MCF 10A (cell line): Measurements from ENCODE around the gene TBC1D10A. TPM values are rescaled to one million over a fixed set of nuclear protein-coding genes. Genes with fewer than 3 reads are reported as not detected.

Experiments
- BruUV-seq: library from RNA; stranded (reverse); fragments of 400-500 nt; replicated peaks from 2 replicates; lab custom pipeline; 2021; lab: Mats Ljungman, UMichigan
- CTCF ChIA-PET: fragments of 300-600 bp; sonication (Branson Sonifier 250); formaldehyde crosslinking; extraction: SDS; loops from one replicate; lab custom pipeline; 2021; ENCODE audit warnings: antibody characterized with exemption, inconsistent platforms; lab: Yijun Ruan, JAX
- POLR2A ChIA-PET: fragments of 300-600, 350-650 bp; sonication (Branson Sonifier 250); formaldehyde crosslinking; extraction: SDS; loops from one replicate; lab custom pipeline; 2020; ENCODE audit warnings: antibody characterized with exemption, inconsistent platforms; lab: Yijun Ruan, JAX
- DNase-seq: peaks from one replicate; pipeline ENCODE4 v3.0.0-alpha.2; 2018; ENCODE audit not compliant: unreplicated experiment
- H3K27ac Mint-ChIP-seq: one replicate; pipeline ENCODE4 v1.8.0; 2022; ENCODE audit warnings: mild to moderate bottlenecking, low read depth, mixed read lengths; ENCODE audit not compliant: unreplicated experiment
- H3K27me3 Mint-ChIP-seq: one replicate; pipeline ENCODE4 v1.8.0; 2022; ENCODE audit warnings: mixed read lengths; ENCODE audit not compliant: insufficient read depth, unreplicated experiment
- H3K36me3 Mint-ChIP-seq: one replicate; pipeline ENCODE4 v1.8.0; 2022; ENCODE audit warnings: mild to moderate bottlenecking, moderate library complexity, mixed read lengths; ENCODE audit not compliant: insufficient read depth, unreplicated experiment
- H3K4me1 Mint-ChIP-seq: one replicate; pipeline ENCODE4 v1.8.0; 2022; ENCODE audit warnings: mixed read lengths; ENCODE audit not compliant: insufficient read depth, unreplicated experiment
- H3K4me3 Mint-ChIP-seq: one replicate; pipeline ENCODE4 v1.8.0; 2022; ENCODE audit warnings: mild to moderate bottlenecking, moderate library complexity, mixed read lengths; ENCODE audit not compliant: unreplicated experiment
- H3K9me3 Mint-ChIP-seq: one replicate; pipeline ENCODE4 v1.8.0; 2022; ENCODE audit warnings: mixed read lengths; ENCODE audit not compliant: unreplicated experiment
- intact Hi-C: fragments of 100-400 bp; cut with micrococcal nuclease; formaldehyde crosslinking; loops from 2 replicates; pipeline ENCODE4 v1.14.1; 2022
- total RNA-seq: library from RNA; stranded (reverse); gene quantifications from 2 replicates; pipeline ENCODE4 v1.2.3, GENCODE V29; 2022
- TF ChIP-seq, protein P1 (sequence below): fragments of 200-600 bp; IDR thresholded peaks from one replicate; pipeline ENCODE4 v1.8.0; 2022; ENCODE audit warnings: antibody characterized with exemption, mild to moderate bottlenecking; ENCODE audit not compliant: unreplicated experiment

TBC1D10A gene
- total RNA-seq, 1 experiment from 2014 or later: 11.1 TPM

DNA sequence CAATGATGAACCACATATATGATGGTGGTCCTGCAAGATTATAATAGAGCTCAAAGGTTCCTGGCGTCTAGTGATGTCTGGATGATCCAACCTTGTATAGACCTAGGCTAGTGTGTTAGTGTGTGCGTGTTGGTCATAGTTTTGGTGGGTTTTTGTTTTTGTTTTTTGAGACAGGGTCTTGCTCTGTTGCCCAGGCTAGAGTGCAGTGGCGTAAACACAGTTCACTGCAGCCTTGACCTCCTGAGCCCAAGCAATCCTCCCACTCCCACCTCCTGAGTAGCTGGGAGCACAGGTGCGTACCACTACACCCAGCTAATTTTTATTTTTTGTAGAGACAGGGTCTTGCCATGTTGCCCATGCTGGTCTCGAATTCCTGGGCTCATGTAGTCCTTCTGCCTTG lies 46.8 kb downstream of the TBC1D10A start:
- intact Hi-C loops: no loop called here
- TF ChIP-seq, protein P1, sequence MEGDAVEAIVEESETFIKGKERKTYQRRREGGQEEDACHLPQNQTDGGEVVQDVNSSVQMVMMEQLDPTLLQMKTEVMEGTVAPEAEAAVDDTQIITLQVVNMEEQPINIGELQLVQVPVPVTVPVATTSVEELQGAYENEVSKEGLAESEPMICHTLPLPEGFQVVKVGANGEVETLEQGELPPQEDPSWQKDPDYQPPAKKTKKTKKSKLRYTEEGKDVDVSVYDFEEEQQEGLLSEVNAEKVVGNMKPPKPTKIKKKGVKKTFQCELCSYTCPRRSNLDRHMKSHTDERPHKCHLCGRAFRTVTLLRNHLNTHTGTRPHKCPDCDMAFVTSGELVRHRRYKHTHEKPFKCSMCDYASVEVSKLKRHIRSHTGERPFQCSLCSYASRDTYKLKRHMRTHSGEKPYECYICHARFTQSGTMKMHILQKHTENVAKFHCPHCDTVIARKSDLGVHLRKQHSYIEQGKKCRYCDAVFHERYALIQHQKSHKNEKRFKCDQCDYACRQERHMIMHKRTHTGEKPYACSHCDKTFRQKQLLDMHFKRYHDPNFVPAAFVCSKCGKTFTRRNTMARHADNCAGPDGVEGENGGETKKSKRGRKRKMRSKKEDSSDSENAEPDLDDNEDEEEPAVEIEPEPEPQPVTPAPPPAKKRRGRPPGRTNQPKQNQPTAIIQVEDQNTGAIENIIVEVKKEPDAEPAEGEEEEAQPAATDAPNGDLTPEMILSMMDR: no peak
- ChIA-PET POLR2A (interaction anchor here (0.9 to 2.4 kb wide), 3 partner anchors 8 to 48 kb away, joined by 5 to 6 read pairs (median 5); no protein-coding TSS in a partner anchor), CTCF (interaction anchor here (0.8 to 2.1 kb wide), 8 partner anchors 8 to 475 kb away, joined by 3 to 12 read pairs (median 6); partner anchors contain the start of gene CASTOR1)
- Mint-ChIP-seq H3K4me1 (peaks cover 29% of the 10 kb centered on the region), H3K27ac (no peak overlapping the region), H3K9me3 (no peaks in the 10 kb centered on the region), H3K27me3 (no peaks in the 10 kb centered on the region), H3K4me3 (no peak overlapping the region), H3K36me3 (no peaks in the 10 kb centered on the region)
- no peak for DNase-seq
- no TSS peak for BruUV-seq

DNA sequence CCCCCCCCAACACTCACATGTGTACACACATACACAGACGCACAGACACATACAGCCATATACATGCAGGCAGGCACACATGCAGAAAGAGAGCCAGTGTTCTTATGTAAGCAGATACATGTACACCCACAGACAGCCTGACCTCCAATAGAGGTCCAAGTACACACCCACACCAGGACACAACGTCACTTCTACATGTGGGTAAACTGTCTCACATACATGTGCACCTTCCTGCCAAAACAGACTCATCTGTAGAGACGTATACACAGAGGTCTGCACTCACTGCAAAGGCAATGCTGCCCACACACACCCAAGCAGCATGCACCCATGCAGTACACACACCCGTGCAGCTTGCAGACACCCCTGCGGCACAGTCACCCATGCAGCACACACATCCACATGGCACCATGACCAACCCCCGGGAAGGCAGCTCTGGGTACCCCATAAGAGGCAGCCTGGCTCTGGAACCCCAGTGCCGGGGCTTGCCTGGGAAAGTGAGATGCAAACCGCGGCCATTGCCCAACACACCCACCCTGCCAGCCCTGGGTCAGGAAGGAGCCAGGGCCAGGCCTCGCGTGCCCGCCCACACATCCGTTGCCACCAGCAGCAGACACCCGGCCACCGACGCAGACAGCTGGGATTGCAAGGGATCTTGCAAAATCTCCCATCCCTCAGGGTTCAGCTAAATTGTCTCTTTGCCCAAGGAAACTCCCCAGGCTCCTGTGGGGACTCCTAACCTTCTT lies 47.5 kb downstream of the TBC1D10A start:
- no peaks in the 10 kb centered on the region for H3K36me3 Mint-ChIP-seq
- POLR2A ChIA-PET: interaction anchor here (0.6 to 2.4 kb wide), 4 partner anchors 9 to 119 kb away, joined by 3 to 6 read pairs (median 4); no protein-coding TSS in a partner anchor
- peaks cover 26% of the 10 kb centered on the region for H3K4me1 Mint-ChIP-seq
- no peaks in the 10 kb centered on the region for H3K9me3 Mint-ChIP-seq
- peak; percentile 83 for DNase-seq
- CTCF ChIA-PET: interaction anchor here (0.7 to 1.8 kb wide), 4 partner anchors 9 to 171 kb away, joined by 4 to 12 read pairs (median 6); partner anchors contain the start of gene CASTOR1
- intact Hi-C loops: no loop called here
- H3K27ac Mint-ChIP-seq: no peak overlapping the region
- TF ChIP-seq, protein P1: no peak
- H3K4me3 Mint-ChIP-seq: no peak overlapping the region
- H3K27me3 Mint-ChIP-seq: no peaks in the 10 kb centered on the region
- BruUV-seq: no TSS peak

DNA sequence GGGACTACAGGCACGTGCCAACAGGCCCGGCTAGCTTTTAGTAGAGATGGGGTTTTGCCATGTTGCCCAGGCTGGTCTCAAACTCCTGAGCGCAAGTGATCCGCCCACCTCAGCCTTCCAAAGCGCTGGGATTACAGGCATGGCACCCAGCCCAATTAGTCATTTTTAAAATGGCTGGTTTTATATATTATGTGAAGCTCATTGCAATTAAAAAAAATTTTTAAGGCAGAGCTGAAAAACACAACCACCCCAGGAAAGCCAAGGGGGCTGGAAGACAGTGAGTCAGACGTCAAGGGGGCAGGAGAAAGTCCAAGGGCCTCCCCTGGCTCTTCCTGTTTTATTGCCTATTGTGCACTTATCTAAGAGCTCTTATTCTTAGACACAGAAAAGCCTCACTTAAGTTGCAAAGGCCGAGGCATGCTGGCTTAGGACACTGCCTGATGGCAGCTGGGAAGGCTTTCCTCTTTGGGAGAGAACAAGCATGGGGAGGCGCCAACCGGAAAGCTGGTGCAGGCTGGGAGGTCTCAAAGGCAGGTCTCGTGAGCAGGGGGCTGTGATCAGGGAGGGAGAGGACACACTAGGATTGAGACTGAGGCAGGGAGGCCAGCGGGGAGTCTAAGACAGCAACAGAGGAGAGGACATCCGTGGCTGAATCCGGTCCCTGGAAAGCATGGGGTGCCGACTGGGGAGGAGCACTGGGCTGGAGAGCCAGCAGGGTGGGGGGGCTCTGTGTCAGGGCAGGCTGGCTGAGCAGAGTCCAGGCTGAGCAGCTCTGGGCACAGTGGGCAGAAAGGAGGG lies 49.0 kb downstream of the TBC1D10A start:
- H3K9me3 Mint-ChIP-seq: no peaks in the 10 kb centered on the region
- TF ChIP-seq, protein P1: no peak
- intact Hi-C loops: no loop called here
- ChIA-PET CTCF (interaction anchor here (0.6 to 1.5 kb wide), 11 partner anchors 8 to 170 kb away, joined by 3 to 9 read pairs (median 4); no protein-coding TSS in a partner anchor), POLR2A (interaction anchor here (0.9 to 1.7 kb wide), 3 partner anchors 79 to 146 kb away, joined by 3 to 6 read pairs (median 3); partner anchors contain the start of genes CCDC157 and SF3A1)
- H3K36me3 Mint-ChIP-seq: no peaks in the 10 kb centered on the region
- no TSS peak for BruUV-seq
- no peak overlapping the region for H3K27ac Mint-ChIP-seq
- DNase-seq: peak; percentile 87
- H3K27me3 Mint-ChIP-seq: no peaks in the 10 kb centered on the region
- H3K4me1 Mint-ChIP-seq: peaks cover 26% of the 10 kb centered on the region
- H3K4me3 Mint-ChIP-seq: no peak overlapping the region
